ENCODE measurements around the gene MCF2L2.
"Not testable (repeated sequence)": the region's sequence is repeated elsewhere in the genome, so short reads cannot be mapped to it uniquely, and the experiment has no call there.

The MCF2L2 gene, protein sequence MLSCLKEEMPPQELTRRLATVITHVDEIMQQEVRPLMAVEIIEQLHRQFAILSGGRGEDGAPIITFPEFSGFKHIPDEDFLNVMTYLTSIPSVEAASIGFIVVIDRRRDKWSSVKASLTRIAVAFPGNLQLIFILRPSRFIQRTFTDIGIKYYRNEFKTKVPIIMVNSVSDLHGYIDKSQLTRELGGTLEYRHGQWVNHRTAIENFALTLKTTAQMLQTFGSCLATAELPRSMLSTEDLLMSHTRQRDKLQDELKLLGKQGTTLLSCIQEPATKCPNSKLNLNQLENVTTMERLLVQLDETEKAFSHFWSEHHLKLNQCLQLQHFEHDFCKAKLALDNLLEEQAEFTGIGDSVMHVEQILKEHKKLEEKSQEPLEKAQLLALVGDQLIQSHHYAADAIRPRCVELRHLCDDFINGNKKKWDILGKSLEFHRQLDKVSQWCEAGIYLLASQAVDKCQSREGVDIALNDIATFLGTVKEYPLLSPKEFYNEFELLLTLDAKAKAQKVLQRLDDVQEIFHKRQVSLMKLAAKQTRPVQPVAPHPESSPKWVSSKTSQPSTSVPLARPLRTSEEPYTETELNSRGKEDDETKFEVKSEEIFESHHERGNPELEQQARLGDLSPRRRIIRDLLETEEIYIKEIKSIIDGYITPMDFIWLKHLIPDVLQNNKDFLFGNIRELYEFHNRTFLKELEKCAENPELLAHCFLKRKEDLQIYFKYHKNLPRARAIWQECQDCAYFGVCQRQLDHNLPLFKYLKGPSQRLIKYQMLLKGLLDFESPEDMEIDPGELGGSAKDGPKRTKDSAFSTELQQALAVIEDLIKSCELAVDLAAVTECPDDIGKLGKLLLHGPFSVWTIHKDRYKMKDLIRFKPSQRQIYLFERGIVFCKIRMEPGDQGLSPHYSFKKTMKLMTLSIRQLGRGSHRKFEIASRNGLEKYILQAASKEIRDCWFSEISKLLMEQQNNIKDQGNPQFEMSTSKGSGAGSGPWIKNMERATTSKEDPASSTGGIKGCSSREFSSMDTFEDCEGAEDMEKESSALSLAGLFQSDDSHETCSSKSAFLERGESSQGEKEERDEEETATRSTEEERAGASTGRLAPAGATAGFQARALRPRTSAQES

DNA sequence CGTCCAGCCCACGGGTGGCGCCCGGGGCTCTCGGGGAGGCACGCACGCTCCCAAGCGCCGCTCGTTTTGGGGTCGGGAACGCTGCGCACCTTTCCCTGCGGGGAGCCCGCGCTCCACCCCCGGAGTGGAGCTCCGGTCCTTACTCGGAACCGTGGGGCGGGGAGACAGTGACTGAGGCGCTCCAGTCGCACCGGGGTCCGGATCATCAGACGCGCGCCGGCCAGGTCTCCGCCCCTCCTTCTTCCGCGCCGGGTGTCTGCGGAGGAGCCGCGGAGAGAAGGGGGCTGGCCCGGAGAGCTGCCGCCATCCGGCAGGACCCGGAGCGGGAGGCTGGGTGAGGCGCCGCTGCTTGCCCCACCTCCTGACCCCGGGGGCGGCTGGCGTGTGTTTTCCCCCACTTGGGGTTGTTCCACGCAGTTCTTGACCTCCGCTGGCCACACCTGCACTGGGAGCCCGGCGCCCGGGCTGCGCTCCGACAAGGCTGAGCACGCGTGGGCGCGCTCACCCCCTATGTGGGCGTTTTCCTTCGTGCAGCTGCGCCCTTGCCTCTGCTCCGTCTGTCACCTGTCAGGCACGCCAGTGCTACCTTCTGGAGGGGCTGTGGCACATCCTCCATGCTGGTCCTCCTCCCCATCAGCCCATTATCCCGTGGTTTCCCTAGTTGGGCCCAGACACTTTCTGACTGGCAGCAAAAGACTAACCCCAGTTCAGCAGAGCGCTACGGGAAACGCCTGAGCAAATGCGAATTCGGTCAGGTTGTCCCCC, at the start of gene MCF2L2:
Gene MCF2L2, minus strand, starts transcription at position 173 of the 765 bp plus-strand sequence. CDS start 642 bp downstream, outside the sequence.
- DNase-seq (ENCODE audit: low spot score): peak; percentile 44

GRCh38 chr3:183477801-183478456, 49.5 kb upstream of the MCF2L2 start:
- no peak for DNase-seq (ENCODE audit: low spot score)

GRCh38 chr3:183475764-183476162, 47.3 kb upstream of the MCF2L2 start:
- DNase-seq (ENCODE audit: low spot score): not testable (repeated sequence)

DNA sequence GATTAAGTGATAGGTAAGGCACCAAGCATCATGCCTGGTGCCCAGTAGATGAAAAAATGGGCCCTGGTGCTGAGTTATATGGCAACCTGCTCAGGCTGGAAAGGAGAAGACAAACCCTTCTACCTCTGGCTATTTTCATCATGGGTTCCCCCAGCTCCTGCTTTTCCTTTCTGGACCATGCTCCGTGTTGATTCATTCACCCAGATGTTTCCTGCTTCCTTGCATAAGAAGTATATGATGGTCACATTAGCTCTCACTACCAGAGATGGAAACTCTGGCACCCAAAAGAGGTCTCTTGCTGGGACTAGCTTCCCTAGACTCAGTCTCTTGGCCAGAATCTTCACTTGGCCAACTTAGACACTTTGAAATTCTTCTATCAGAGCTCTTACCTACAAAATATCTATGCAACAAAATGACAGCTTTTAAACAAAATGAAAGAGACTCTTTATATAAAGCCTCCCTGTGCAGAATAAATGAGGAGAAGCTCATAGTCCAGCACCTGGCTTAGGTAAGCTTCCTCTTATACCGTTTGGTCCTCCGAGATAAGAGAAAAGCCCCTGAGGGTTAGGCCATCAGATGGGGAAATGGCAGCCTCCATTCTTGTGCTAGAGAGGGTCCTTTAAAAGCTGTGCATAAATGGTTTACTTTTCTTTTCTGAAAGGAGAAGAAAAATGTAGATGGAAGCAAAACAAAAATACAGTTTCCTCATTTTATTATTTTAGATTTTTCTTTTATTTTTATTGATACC, 46.8 kb upstream of the MCF2L2 start:
- DNase-seq (ENCODE audit: low spot score): no peak

GRCh38 chr3:183473969-183474368, 45.5 kb upstream of the MCF2L2 start:
- no peak for DNase-seq (ENCODE audit: low spot score)

DNA sequence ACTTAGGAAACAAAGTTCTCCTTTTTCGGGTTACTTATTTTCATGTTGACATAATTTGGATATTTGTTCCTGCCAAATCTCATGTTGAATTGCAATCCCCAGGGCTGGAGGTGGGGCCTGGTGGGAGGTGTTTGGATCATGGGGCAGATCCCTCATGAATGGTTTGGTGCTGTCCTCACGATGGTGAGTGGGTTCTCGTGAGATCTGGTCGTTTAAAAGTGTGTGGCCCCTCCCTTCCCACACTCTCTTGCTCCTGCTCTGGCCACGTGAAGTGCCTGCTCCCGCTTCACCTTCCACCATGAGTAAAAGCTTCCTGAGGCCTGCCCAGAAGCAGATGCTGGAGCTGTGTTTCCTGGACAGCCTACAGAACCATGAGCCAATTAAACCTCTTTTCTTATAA, 43.7 kb upstream of the MCF2L2 start:
- no peak for DNase-seq (ENCODE audit: low spot score)

DNA sequence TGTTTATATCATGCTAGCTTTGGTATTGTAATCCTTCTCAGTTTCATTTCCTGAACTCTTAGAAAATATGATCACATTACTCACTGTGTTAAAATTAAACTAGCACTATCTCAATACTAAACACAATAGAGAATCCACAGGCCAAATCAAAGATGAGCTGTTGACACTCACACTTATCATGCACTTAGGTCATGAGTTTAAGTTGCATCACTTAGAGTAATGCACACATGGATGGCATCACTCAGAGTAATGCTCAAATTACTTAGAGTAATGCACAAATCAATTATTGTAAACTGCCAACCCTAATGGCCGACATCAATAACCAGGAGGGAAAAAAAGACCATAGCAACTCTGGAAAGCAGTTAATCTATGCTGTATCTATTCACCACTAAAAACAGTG, 40.0 kb upstream of the MCF2L2 start:
- no peak for DNase-seq (ENCODE audit: low spot score)

DNA sequence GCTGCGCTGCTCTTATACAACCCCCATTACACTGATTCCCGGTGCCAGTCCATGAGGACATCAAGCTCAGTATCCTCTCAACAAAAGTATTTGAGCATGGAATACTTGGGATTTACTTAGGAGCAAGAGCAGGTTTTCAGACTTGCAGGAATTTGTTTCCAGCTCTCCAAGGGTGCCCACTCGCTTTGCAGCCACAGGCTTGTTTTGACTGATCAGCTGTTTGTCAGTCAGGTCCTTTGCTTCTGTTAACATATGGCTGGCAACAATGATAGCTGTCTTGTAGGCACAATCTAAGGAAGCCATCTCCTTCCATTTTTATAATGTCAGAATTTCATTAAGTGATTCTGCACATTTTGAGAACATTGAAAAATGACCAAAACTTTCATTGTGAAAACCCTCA, 38.2 kb upstream of the MCF2L2 start:
- DNase-seq (ENCODE audit: low spot score): no peak

GRCh38 chr3:183465710-183466109, 37.3 kb upstream of the MCF2L2 start:
- not testable (repeated sequence) for DNase-seq (ENCODE audit: low spot score)

DNA sequence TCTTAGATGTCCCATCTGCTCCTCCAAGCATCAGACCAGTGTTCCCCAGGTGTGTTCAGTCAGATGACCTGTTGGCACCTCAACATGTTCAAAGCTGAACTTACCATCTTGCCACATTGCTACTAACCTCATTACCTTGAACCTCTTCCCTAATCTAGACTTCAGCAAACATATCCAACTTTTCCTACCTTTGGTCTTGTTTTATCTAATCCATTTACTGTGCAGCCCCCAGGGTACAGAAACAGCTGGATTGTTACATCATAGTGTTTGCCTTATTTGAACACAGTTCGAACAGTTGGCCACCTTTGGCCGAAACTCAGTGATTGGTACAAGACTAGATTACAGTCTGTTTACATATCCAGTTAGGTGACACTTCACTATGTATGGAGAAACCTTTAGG, 36.1 kb upstream of the MCF2L2 start:
- DNase-seq (ENCODE audit: low spot score): no peak

- peak; percentile 46 for DNase-seq (ENCODE audit: low spot score)
Observed at GRCh38 chr3:183460081-183461055, 31.9 kb upstream of the MCF2L2 start.

GRCh38 chr3:183455089-183455488, 26.7 kb upstream of the MCF2L2 start:
- DNase-seq (ENCODE audit: low spot score): peak; percentile 78

GRCh38 chr3:183454064-183454463, 25.6 kb upstream of the MCF2L2 start:
- DNase-seq (ENCODE audit: low spot score): no peak

- no peak for DNase-seq (ENCODE audit: low spot score)
Observed at GRCh38 chr3:183449791-183450190, 21.4 kb upstream of the MCF2L2 start.

GRCh38 chr3:183449391-183449790, 21.0 kb upstream of the MCF2L2 start:
- peak; percentile 20 for DNase-seq (ENCODE audit: low spot score)

DNA sequence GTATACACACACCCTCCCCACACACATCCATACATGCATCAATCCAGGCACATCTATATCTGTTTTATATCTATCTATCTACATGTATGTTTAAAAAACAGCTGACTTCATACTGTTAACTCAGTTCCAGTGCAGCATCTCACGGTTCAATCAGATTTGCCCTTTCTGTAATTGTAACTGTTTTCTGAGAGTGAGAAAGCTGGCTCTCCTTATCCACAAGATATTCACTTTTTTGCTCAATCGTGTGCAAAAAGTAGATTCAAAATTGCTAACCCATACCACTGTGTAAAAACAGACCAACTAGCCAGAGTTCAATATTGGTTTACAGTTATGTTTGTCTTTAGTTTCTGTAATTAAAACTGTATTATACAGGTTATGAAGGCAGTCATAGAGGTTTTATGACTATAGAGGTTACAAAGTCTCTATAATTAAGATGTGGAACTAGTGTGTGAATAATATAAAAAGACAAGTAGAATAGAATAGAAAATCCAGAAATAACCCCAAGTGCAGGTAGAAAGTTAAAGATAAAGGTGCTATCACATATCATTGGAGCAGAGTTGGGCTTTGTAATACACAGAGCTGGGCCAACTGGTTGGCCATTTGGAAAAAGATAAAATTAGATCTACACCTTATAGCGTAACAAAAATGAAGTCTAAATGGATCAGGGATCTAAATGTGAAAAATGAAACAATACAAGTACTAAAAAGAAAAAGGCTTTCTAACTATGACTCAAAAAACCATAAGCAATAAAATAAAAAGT, 20.1 kb upstream of the MCF2L2 start:
- no peak for DNase-seq (ENCODE audit: low spot score)

DNA sequence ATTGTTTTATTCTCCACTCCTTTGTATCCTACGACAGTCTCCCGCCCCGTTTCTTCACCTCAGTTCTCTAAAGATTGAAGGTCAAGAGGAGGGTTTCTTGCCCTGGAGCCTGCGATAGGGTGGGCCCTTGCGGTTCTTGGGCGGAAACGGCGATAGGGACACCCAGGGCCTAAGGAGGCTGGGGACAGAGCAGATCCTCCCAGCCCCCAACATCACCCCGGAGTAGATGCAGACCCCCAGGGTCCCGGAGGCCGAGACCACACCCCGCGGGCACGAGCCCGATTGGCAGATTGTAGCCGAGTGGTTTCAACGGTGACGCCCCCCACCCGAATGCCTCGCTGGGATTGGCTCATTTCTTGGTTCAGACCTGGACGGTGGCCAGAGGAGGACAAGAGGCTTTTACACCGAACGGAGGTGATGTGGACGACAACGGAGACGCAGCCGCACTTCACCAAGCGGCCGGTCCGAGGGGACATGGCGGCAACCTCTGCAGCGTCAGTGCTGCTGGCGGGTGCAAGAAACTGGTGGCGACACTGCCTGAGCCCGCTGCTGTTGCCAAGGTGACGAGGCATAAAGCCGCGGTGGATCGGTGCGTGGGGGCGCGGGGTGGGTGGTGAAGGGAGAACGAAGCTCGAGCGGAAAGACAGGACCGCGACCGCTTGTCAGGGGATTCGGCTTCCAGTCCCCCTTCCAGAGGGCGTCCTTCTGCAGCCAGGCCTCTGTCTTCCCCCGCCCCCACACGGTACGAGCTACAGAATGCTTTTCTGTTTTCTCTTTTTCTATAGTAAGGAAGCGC, 19.0 kb upstream of the MCF2L2 start:
- peak; percentile 93 for DNase-seq (ENCODE audit: low spot score)

GRCh38 chr3:183446838-183447205, 18.4 kb upstream of the MCF2L2 start:
- no peak for DNase-seq (ENCODE audit: low spot score)

Data from kidney tubule cell (primary cell).